ENCODE results near the gene FCF1. TPM values are rescaled to one million over a fixed set of nuclear protein-coding genes. Genes with fewer than 3 reads are reported as not detected.

FCF1 gene
- total and polyA plus RNA-seq, 2 experiments from 2014 or later: 30.3 to 58.7 TPM

DNA sequence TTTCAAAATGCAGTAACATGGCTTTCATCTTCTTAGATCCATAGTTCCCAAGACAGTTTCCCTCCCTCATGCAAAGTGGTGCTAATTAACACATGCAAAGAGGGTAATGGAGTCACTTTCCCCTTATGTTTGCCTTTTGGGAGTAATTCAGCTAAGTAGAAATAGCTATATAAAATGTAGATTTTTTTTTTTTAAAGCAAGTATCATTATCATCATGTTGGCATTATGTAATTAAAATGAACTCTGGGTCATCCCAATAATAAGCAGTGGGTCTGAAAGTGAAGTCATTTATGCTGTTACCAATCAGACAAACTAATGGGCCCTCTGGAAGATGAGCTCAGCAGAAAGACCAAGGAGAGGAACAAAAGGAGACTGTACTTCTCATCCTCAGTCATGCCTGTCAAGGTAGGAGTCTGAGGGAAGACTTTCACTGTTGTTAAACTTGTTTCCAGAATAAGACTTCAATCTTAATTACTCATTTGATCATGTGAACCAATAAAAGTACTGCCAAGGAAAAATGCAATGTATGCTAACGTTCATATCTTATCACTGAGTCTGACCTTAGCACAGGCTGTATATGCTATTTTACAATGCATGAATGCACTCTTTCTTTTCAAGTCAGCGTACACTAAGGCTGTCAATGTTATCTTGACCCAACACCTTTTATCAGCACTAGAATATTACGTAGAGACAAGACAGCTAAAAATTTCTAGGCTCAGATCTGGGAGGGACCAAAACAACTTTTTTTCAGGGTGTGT lies 26.8 kb upstream of the FCF1 start:
- Mint-ChIP-seq H3K4me1 (peaks cover 14% of the 10 kb centered on the region), H3K9me3 (no peaks in the 10 kb centered on the region), H3K27me3 (ENCODE audit: insufficient read depth, low read depth, poor library complexity) (no peaks in the 10 kb centered on the region), H3K4me3 (no peak overlapping the region), H3K36me3 (ENCODE audit: low read depth) (peaks cover 45% of the 10 kb centered on the region), H3K27ac (peak overlapping the region; percentile 39; the same call in 1 of the 2 replicates)
- H3K79me2 ChIP-seq (replicated peaks; ENCODE audit: insufficient read depth): no peaks in the 10 kb centered on the region; the same call in 1 of the 2 replicates
- no peak overlapping the region for H3K4me3 ChIP-seq
- DNase-seq (ENCODE audit: low spot score) (peak; percentile 22), ATAC-seq (peak; percentile 31; the same call in 1 of the 3 replicates)
- no peaks in the 10 kb centered on the region for H3F3A ChIP-seq (replicated peaks; ENCODE audit: low read depth)
- H3K36me3 ChIP-seq (ENCODE audit: insufficient read depth): peaks cover 12% of the 10 kb centered on the region
- no peak overlapping the region for H3K27ac ChIP-seq (ENCODE audit: low read depth)
- no peaks in the 10 kb centered on the region for H3K9me2 ChIP-seq (ENCODE audit: insufficient read depth)
- peaks cover 3% of the 10 kb centered on the region; the same call in 1 of the 2 replicates for H4K20me1 ChIP-seq (replicated peaks; ENCODE audit: insufficient read depth)
- H2AFZ ChIP-seq: no peak overlapping the region
- TF ChIP-seq EZH2 (IDR thresholded peaks at IDR 0.05; ENCODE audit: low read depth, unreplicated experiment): no peak
- TF ChIP-seq STAT1 (IDR thresholded peaks at IDR 0.05; ENCODE audit: unreplicated experiment): no peak
- TF ChIP-seq POLR2AphosphoS5 (IDR thresholded peaks at IDR 0.05; ENCODE audit: low read depth): no peak
- TF ChIP-seq NANOG (IDR thresholded peaks at IDR 0.05; ENCODE audit: borderline replicate concordance): no peak
- TF ChIP-seq, protein P1, sequence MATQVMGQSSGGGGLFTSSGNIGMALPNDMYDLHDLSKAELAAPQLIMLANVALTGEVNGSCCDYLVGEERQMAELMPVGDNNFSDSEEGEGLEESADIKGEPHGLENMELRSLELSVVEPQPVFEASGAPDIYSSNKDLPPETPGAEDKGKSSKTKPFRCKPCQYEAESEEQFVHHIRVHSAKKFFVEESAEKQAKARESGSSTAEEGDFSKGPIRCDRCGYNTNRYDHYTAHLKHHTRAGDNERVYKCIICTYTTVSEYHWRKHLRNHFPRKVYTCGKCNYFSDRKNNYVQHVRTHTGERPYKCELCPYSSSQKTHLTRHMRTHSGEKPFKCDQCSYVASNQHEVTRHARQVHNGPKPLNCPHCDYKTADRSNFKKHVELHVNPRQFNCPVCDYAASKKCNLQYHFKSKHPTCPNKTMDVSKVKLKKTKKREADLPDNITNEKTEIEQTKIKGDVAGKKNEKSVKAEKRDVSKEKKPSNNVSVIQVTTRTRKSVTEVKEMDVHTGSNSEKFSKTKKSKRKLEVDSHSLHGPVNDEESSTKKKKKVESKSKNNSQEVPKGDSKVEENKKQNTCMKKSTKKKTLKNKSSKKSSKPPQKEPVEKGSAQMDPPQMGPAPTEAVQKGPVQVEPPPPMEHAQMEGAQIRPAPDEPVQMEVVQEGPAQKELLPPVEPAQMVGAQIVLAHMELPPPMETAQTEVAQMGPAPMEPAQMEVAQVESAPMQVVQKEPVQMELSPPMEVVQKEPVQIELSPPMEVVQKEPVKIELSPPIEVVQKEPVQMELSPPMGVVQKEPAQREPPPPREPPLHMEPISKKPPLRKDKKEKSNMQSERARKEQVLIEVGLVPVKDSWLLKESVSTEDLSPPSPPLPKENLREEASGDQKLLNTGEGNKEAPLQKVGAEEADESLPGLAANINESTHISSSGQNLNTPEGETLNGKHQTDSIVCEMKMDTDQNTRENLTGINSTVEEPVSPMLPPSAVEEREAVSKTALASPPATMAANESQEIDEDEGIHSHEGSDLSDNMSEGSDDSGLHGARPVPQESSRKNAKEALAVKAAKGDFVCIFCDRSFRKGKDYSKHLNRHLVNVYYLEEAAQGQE (IDR thresholded peaks at IDR 0.05; ENCODE audit: unreplicated experiment): no peak
- no peak for TF ChIP-seq CREB1 (CRISPR knock-in tag; IDR thresholded peaks at IDR 0.05; ENCODE audit: low read depth)
- peaks cover 10% of the 10 kb centered on the region for H3K4me1 ChIP-seq (ENCODE audit: insufficient read depth)
- no peaks in the 10 kb centered on the region for H3K27me3 ChIP-seq (ENCODE audit: insufficient read depth)
- no peak overlapping the region for H3K4me2 ChIP-seq

DNA sequence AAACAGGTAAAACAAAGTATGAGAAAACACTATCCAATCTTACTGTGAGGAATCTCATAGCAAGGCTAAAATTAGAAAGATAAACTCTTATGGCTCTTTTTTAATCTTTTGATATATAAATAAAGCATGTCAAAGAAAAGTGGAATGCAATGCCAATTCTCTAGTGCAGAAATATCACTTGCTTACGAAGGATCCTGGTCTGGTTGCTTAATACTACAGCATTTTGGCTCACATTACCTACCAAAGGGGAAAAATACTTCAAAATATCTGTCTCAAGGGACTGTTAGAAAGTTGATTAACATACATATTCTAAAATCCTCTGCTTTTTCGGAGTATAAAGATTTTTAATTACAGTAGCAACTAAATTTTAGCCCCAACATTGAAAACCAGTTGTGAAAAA lies 21.5 kb upstream of the FCF1 start:
- peaks cover 3% of the 10 kb centered on the region; the same call in 1 of the 3 replicates for H3K4me1 Mint-ChIP-seq
- Histone ChIP-seq H3K27me3 (ENCODE audit: insufficient read depth) (no peaks in the 10 kb centered on the region), H2AFZ (no peak overlapping the region), H3K4me2 (no peak overlapping the region), H3K9me2 (ENCODE audit: insufficient read depth) (no peaks in the 10 kb centered on the region), H3K4me3 (no peak overlapping the region), H3K79me2 (replicated peaks; ENCODE audit: insufficient read depth) (peaks cover 41% of the 10 kb centered on the region), H3K4me1 (ENCODE audit: insufficient read depth) (0 out of 2 replicates have a peak, but pooled peaks cover 4% of the 10 kb centered on the region), H3F3A (replicated peaks; ENCODE audit: low read depth) (no peaks in the 10 kb centered on the region), H3K27ac (ENCODE audit: low read depth) (no peak overlapping the region), H3K36me3 (ENCODE audit: insufficient read depth) (no peaks in the 10 kb centered on the region; the same call in 1 of the 2 replicates), H4K20me1 (replicated peaks; ENCODE audit: insufficient read depth) (no peaks in the 10 kb centered on the region; the same call in none of the 2 replicates)
- H3K4me3 Mint-ChIP-seq: no peak overlapping the region
- H3K27ac Mint-ChIP-seq: no peak overlapping the region
- H3K36me3 Mint-ChIP-seq (ENCODE audit: low read depth): peaks cover 20% of the 10 kb centered on the region; the same call in 2 of the 3 replicates
- ATAC-seq: no peak
- TF ChIP-seq ZNF114 (CRISPR knock-in tag; IDR thresholded peaks at IDR 0.05): no peak
- no peak for TF ChIP-seq JUNB (IDR thresholded peaks at IDR 0.05; ENCODE audit: unreplicated experiment)
- TF ChIP-seq, protein P2, sequence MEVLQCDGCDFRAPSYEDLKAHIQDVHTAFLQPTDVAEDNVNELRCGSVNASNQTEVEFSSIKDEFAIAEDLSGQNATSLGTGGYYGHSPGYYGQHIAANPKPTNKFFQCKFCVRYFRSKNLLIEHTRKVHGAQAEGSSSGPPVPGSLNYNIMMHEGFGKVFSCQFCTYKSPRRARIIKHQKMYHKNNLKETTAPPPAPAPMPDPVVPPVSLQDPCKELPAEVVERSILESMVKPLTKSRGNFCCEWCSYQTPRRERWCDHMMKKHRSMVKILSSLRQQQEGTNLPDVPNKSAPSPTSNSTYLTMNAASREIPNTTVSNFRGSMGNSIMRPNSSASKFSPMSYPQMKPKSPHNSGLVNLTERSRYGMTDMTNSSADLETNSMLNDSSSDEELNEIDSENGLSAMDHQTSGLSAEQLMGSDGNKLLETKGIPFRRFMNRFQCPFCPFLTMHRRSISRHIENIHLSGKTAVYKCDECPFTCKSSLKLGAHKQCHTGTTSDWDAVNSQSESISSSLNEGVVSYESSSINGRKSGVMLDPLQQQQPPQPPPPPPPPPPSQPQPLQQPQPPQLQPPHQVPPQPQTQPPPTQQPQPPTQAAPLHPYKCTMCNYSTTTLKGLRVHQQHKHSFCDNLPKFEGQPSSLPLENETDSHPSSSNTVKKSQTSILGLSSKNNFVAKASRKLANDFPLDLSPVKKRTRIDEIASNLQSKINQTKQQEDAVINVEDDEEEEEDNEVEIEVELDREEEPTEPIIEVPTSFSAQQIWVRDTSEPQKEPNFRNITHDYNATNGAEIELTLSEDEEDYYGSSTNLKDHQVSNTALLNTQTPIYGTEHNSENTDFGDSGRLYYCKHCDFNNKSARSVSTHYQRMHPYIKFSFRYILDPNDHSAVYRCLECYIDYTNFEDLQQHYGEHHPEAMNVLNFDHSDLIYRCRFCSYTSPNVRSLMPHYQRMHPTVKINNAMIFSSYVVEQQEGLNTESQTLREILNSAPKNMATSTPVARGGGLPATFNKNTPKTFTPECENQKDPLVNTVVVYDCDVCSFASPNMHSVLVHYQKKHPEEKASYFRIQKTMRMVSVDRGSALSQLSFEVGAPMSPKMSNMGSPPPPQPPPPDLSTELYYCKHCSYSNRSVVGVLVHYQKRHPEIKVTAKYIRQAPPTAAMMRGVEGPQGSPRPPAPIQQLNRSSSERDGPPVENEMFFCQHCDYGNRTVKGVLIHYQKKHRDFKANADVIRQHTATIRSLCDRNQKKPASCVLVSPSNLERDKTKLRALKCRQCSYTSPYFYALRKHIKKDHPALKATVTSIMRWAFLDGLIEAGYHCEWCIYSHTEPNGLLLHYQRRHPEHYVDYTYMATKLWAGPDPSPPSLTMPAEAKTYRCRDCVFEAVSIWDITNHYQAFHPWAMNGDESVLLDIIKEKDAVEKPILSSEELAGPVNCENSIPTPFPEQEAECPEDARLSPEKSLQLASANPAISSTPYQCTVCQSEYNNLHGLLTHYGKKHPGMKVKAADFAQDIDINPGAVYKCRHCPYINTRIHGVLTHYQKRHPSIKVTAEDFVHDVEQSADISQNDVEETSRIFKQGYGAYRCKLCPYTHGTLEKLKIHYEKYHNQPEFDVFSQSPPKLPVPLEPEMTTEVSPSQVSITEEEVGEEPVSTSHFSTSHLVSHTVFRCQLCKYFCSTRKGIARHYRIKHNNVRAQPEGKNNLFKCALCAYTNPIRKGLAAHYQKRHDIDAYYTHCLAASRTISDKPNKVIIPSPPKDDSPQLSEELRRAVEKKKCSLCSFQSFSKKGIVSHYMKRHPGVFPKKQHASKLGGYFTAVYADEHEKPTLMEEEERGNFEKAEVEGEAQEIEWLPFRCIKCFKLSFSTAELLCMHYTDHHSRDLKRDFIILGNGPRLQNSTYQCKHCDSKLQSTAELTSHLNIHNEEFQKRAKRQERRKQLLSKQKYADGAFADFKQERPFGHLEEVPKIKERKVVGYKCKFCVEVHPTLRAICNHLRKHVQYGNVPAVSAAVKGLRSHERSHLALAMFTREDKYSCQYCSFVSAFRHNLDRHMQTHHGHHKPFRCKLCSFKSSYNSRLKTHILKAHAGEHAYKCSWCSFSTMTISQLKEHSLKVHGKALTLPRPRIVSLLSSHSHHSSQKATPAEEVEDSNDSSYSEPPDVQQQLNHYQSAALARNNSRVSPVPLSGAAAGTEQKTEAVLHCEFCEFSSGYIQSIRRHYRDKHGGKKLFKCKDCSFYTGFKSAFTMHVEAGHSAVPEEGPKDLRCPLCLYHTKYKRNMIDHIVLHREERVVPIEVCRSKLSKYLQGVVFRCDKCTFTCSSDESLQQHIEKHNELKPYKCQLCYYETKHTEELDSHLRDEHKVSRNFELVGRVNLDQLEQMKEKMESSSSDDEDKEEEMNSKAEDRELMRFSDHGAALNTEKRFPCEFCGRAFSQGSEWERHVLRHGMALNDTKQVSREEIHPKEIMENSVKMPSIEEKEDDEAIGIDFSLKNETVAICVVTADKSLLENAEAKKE (CRISPR knock-in tag; IDR thresholded peaks at IDR 0.05): no peak
- no peaks in the 10 kb centered on the region for H3K9me3 Mint-ChIP-seq
- no peak for DNase-seq (ENCODE audit: low spot score)
- H3K27me3 Mint-ChIP-seq (ENCODE audit: insufficient read depth, low read depth, poor library complexity): no peaks in the 10 kb centered on the region
